ENCODE data around the gene XKR8.

GRCh38 chr1:27972141-27972540, 12.4 kb downstream of the XKR8 start:
- TF ChIP-seq CTCF (IDR thresholded peaks at IDR 0.05) (no peak), POLR2A (IDR thresholded peaks at IDR 0.05) (no peak)
